GM18505 (cell line): Measurements from ENCODE around the gene PRKD2.
"Not testable (repeated sequence)": the region's sequence is repeated elsewhere in the genome, so short reads cannot be mapped to it uniquely, and the experiment has no call there.

Source experiments
- ATAC-seq: cut with Tn5 transposase; IDR thresholded peaks from one replicate; pipeline ENCODE4 v1.9.1; 2021; ENCODE audit not compliant: unreplicated experiment
- POLR2A ChIP-seq: IDR thresholded peaks from 4 replicates; pipeline ENCODE4 v1.6.1; 2011; ENCODE audit warnings: borderline replicate concordance; ENCODE audit not compliant: insufficient read depth, insufficient read length; ENCODE audit errors: extremely low read depth

The PRKD2 gene

GRCh38 chr19:46718157-46718933 lies 1.4 kb upstream of the PRKD2 start:
- no peak for TF ChIP-seq POLR2A
- ATAC-seq, result no peak

DNA sequence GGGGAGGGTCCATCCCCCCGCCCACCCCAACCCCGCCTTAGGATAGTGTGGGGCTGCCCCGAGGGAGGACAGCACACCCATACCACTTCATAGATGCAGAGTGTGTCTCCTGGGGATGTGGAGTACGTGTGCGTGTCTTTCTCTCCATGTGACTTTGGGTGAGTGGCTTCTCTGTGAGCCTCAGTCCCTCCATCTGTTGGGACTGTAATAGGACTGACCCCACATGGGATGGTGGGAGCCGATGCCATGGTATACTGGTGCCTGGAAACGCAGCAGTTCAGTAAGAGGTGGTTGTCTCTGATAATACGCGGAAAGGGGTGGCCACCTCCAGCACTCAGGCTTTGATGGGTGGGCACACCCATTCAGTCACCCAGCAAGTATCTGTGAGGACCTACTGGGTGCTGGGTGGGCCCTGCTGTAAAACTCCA lies 816 bp upstream of the PRKD2 start:
- TF ChIP-seq POLR2A, result no peak
- no peak for ATAC-seq

- no peak for ATAC-seq
- no peak for TF ChIP-seq POLR2A
These were observed 261 bp downstream of the PRKD2 start for GRCh38 chr19:46716672-46717033.

- no peak for ATAC-seq
- no peak for TF ChIP-seq POLR2A
These were observed 791 bp downstream of the PRKD2 start for GRCh38 chr19:46715975-46716671.

DNA sequence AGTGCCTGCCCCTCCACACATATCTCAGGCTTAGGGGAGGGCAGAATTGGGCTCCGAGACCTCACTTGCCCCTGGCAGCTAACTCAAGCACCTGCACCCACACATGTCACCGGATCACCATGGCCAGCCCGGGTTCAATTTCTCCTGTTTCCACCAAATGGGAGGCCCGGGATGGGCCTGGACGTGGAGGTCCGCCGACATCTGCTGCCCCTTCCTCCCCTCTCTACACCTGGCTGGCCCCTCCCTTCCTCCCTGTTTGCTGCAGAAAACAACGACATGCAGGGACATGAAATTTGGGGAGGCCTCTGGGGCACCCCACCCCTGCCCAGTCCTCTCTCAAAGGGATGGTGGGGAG lies 1.3 kb downstream of the PRKD2 start:
- no peak for TF ChIP-seq POLR2A
- no peak for ATAC-seq

DNA sequence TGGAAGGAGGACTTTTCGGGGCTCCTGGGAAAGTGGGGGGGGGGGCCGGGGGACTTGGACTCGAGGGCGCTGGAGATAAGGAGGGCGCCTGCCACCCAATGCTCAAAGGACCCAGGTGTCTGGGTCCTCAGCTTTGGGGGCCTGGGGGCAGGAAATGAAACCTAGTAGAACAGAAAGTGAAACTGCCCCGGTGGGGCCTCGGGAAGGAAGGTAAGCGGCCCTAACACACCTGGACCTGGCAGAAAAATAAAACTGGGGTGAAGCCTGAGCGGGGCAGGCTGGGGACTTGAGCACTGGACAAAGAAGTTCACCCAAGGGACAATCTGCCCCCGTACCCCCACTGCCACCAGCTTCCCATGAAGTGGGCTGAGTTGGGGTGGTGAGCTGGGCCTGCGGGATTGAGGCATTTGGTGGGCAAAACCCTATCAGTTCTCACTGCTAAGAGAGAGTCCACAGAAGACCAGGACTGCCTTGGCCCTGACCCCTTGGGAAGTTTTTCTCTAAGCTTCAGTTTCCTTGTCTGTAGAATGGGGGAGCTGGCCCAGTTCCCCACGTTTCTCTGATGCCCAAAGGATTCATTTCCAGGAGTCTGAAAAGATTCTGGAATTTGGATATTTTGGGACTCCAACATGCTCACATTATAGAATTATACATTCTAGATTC lies 2.3 kb downstream of the PRKD2 start:
- no peak for ATAC-seq
- TF ChIP-seq POLR2A, result no peak

GRCh38 chr19:46713781-46714443 lies 3.0 kb downstream of the PRKD2 start:
- no peak for TF ChIP-seq POLR2A
- ATAC-seq, result no peak

DNA sequence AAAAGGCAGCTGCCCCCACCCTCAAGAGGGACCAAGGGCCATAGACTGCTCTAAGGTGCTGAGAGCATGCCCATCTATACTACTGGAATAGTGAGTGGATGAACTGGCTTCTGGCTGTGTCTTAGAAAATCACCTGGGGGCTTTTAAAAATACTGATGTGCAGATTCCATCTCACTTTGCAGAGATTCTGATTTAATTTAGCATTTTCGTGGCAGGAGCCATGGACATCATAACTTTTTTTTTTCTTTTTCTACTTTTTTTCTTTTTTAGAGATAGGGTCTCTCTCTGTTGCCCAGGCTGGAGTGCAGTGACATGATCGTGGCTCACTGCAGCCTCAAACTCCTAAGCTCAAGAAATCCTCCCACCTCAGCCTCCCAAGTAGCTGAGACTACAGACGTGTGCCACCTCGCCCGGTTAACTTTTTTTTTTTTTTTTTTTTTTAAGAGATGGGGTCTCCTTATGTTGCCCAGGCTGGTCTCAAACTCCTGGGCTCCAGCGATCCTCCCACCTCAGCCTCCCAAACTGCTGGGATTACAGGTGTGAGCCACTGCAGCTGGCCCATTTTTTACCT lies 4.1 kb downstream of the PRKD2 start:
- not testable (repeated sequence) for ATAC-seq

DNA sequence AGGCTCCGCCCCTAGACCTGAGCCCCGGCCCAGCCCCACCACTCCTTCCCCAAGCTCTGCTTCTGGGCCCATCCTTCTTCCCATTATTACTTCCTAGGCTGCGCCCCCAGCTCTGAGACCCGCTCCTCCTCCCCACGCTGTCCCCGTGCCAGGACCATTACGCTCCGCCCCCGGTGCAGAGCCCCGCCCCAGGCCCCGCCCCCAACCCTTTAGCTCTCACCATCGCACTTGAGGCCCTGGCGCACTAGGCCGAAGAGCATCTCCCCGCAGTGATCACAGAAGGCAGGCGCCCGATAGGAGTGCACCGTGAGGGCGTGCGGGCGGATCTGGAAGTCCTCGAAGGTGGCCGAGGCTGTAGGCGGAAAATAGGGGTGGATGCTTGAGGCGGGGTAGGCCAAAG lies 6.2 kb downstream of the PRKD2 start:
- no peak for ATAC-seq
- TF ChIP-seq POLR2A, result no peak

DNA sequence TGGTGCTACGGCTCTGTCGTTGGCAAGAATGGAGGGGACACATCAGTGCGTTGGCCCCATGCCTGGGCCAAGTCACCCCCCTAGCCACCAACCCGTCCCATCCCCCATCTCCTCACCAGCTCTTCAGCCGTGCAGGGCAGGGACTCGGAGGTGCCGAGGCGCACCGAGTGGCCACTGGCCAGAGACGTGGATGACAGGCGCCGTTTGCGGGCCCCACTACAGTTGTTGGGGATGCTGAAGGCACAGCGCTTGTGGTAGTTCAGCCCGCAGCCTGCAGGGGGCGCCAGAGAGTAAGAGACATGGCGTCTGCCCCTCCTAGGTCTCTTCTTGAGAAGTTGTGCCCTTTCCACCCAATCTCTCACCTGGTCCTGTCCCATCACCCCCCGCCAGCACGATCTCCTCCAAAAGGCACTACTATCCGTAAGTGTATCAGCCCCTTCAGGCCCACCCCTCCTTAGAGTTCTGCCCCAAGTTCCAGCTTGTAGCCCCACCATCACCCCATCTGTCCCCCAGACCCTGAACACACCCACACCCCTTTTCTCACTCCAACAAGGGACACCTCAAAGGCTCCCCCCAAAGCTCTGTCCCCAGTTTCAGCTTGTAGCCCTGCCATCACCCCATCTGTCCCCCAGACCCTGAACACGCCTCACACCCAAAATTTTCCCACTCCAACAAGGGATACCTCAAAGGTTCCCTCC lies 12.4 kb downstream of the PRKD2 start:
- no peak for ATAC-seq

GRCh38 chr19:46700704-46701103 lies 16.2 kb downstream of the PRKD2 start:
- no peak for TF ChIP-seq POLR2A
- ATAC-seq, result no peak

More for the DNA sequence above, 12.4 kb downstream of the PRKD2 start:
- no peak for TF ChIP-seq POLR2A

GRCh38 chr19:46698395-46699321 lies 18.3 kb downstream of the PRKD2 start:
- no peak for TF ChIP-seq POLR2A
- ATAC-seq, result no peak

DNA sequence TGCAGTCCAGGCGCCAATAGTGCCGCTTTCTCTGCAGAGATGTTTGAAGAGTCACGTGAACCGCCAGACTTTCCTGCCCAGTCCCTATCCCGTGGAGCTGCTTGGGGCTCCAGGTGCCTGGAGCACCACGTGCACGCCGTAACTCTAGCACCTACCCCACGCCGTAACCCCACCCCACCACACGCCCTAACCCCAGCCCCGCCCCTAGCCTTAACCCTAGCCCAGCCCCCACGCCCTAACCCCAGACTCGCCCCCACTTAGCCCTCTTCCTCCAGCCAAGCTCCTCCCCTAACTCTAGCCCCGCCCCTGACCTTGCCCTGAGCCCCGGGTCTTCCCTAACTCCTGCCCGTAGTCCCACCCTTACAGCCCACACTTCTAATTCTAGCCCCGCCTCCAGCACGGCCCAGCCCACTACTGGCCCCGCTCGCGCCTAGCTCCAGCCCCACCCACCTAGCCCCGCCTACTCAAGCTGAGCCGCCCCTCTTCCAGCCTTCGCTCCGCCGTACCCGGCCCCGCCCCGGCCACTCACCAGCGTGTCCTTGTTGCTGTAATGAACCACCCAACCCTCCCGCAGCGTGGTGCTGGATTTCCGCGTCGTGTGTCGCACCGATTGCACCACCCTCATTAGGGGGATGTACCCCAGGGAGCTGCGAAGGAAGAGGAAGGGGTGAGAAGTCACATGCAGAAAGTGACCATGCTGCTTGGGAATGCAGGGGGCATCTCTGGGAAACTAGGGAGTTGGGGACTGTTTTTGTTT lies 19.5 kb downstream of the PRKD2 start:
- no peak for TF ChIP-seq POLR2A
- no peak for ATAC-seq
